Measurements from ENCODE around the gene FSHR. TPM values are rescaled to one million over a fixed set of nuclear protein-coding genes. Genes with fewer than 3 reads are reported as not detected.

The FSHR gene
- total and polyA plus RNA-seq, 2 of the 8 experiments (the other 6 are each of a cell fraction or from before 2014, with no cell fraction given), result not detected

- Histone ChIP-seq H3K4ac (replicated peaks; ENCODE audit: insufficient read length, low read depth, low read length) (no peak overlapping the region), H2BK20ac (ENCODE audit: low read length) (no peak overlapping the region), H2BK120ac (replicated peaks; ENCODE audit: low read depth, low read length) (no peak overlapping the region), H3K79me1 (ENCODE audit: low read depth, low read length) (no peaks in the 10 kb centered on the region), H4K8ac (ENCODE audit: extremely low read depth, insufficient read depth, low read length) (no peak overlapping the region), H2AK5ac (ENCODE audit: low read depth, low read length) (no peak overlapping the region), H3K9me3 (ENCODE audit: insufficient read depth in 2 of 2, low read depth in 1 of 2, low read length in 1 of 2) (no peaks in the 10 kb centered on the region), H3K4me3 (ENCODE audit: extremely low read depth in 1 of 4, insufficient read depth in 2 of 4, low read depth in 3 of 4, low read length in 4 of 4) (no peak overlapping the region), H4K5ac (ENCODE audit: insufficient read length, low read depth, low read length) (no peak overlapping the region), H4K20me1 (replicated peaks in 1 of 2; ENCODE audit: control insufficient read depth in 1 of 2, insufficient read depth in 2 of 2, low read length in 2 of 2) (no peaks in the 10 kb centered on the region), H2AFZ (ENCODE audit: low read length) (no peak overlapping the region), H3K27ac (ENCODE audit: low read depth, low read length) (no peak overlapping the region), H3K36me3 (ENCODE audit: control insufficient read depth in 2 of 4, insufficient read depth in 4 of 4, low read length in 3 of 4) (no peaks in the 10 kb centered on the region), H3K79me2 (ENCODE audit: control insufficient read depth in 1 of 2, insufficient read depth in 2 of 2, low read length in 2 of 2) (no peaks in the 10 kb centered on the region), H3K27me3 (replicated peaks in 1 of 4; ENCODE audit: control insufficient read depth in 3 of 4, extremely low read depth in 1 of 4, insufficient read depth in 3 of 4, low read length in 3 of 4) (no peaks in the 10 kb centered on the region), H3K4me2 (ENCODE audit: insufficient read depth in 1 of 2, low read depth in 2 of 2, low read length in 2 of 2) (no peak overlapping the region), H3K56ac (replicated peaks; ENCODE audit: insufficient read length, low read depth, low read length) (no peak overlapping the region), H2BK12ac (ENCODE audit: low read depth, low read length) (no peak overlapping the region), H3K9ac (replicated peaks in 1 of 4; ENCODE audit: extremely low read depth in 1 of 4, low read depth in 3 of 4, low read length in 3 of 4) (no peak overlapping the region), H4K91ac (replicated peaks; ENCODE audit: insufficient read length, low read length) (no peak overlapping the region), H2BK5ac (ENCODE audit: low read depth, low read length) (no peak overlapping the region), H2BK15ac (ENCODE audit: low read length) (no peak overlapping the region), H3K23me2 (ENCODE audit: low read depth, low read length) (no peaks in the 10 kb centered on the region; the same call in 1 of the 2 replicates), H3K18ac (ENCODE audit: extremely low read depth, low read length) (no peak overlapping the region), H3K14ac (ENCODE audit: insufficient read length) (no peak overlapping the region), H3K4me1 (replicated peaks in 1 of 4; ENCODE audit: control insufficient read depth in 3 of 4, insufficient read depth in 4 of 4, low read length in 3 of 4) (0 out of 7 replicates have a peak, but pooled peaks cover 0 to 2% (median 0%) of the 10 kb centered on the region in 4 experiments), H3K23ac (ENCODE audit: insufficient read length) (no peak overlapping the region)
- FAIRE-seq (no peak), DNase-seq (ENCODE audit: low read depth in 1 of 2, low spot score in 2 of 2) (no peak)
- ChIA-PET CTCF (ENCODE audit: partially characterized antibody) (no interaction called here), POLR2A (ENCODE audit: partially characterized antibody) (no interaction called here)
- WGBS, 2 experiments (ENCODE audit: extremely low coverage in 1 of 2, insufficient coverage in 1 of 2, insufficient read length in 1 of 2, insufficient replicate concordance in 2 of 2, low coverage in 1 of 2, low lambda C conversion rate in 2 of 2, missing lambda C conversion rate in 1 of 2), result 90 to 100% methylated on average over 1 to 4 of the region's 4 CpGs
- TF ChIP-seq RFX5 (IDR thresholded peaks at IDR 0.05; ENCODE audit: borderline replicate concordance, low read depth, low read length) (no peak), SUZ12 (IDR thresholded peaks at IDR 0.05; ENCODE audit: low read length) (no peak), RNF2 (IDR thresholded peaks at IDR 0.05; ENCODE audit: borderline replicate concordance, low read depth, low read length, missing control alignments, poor library complexity, severe bottlenecking) (no peak), TAF7 (optimal IDR thresholded peaks at IDR 0.05; ENCODE audit: borderline replicate concordance, low read depth, low read length) (no peak), HDAC6 (IDR thresholded peaks at IDR 0.05; ENCODE audit: low read depth, low read length) (no peak), CTCF (IDR thresholded peaks at IDR 0.05; ENCODE audit: control extremely low read depth in 1 of 3, insufficient read depth in 1 of 3, low read depth in 1 of 3, low read length in 3 of 3) (no peak), ATF3 (IDR thresholded peaks at IDR 0.05; ENCODE audit: insufficient read depth, low read depth, low read length) (no peak), PHF8 (conservative IDR thresholded peaks at IDR 0.05; ENCODE audit: low read depth, low read length) (no peak), CTBP2 (IDR thresholded peaks at IDR 0.05; ENCODE audit: borderline replicate concordance, insufficient read depth, insufficient read length, low read length) (no peak), EGR1 (IDR thresholded peaks at IDR 0.05; ENCODE audit: borderline replicate concordance, low read depth, low read length) (no peak)
These were observed 216.1 kb downstream of the FSHR start for GRCh38 chr2:48938231-48938630.
